ENCODE data around the gene NARS2.

The NARS2 gene

DNA sequence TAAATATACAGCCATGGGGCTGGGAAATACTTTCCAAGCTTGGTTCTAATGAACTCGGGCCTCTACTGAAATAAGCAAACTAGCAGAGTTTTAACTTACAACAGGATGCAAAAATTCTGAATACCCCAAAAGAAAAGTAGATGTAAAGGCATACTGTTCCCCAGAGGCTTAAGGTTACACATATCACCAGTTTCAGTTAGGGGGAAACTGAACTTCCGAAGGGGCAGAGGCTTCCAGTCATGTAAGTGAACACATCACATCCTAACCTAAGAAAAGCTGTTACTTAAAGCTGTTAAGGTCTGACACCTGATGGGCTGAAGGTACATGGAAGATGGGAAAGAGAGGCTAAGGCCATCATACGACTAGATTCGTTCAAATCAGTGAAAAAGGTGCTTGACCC is 159.3 kb downstream of the NARS2 start:
- no peak for DNase-seq (ENCODE audit: low spot score)

DNA sequence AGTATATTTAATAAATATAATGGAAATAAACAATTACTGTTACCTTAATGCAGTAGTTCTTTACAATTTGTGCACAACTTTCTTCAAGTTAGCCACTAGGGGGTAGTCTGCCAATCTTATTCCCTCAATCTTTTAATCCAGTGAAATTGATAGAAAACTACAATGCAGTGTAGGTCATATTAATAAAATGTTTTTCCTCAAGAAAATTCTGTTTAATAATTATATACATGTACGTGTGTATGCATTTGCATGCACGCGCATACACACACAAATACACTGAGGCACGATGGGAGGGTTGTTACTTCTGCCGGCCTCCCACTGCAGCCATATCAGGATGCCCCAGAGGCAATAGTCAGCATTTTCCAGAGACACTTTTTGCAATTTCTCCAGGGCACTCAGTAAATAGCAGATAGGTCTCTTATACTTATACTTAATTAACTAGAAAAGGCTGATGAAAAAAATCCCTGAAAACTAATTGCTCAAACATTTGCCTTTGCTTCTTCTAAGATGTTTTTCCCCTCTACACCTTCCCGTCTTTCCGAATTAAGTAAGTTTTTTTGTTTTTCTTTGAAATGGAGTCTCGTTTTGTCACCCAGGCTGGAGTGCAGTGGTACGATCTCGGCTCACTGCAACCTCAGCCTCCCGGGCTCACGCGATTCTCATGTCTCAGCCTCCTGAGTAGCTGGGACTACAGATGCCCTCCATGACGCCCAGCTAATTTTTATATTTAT is 160.2 kb downstream of the NARS2 start:
- no peak for DNase-seq (ENCODE audit: low spot score)

DNA sequence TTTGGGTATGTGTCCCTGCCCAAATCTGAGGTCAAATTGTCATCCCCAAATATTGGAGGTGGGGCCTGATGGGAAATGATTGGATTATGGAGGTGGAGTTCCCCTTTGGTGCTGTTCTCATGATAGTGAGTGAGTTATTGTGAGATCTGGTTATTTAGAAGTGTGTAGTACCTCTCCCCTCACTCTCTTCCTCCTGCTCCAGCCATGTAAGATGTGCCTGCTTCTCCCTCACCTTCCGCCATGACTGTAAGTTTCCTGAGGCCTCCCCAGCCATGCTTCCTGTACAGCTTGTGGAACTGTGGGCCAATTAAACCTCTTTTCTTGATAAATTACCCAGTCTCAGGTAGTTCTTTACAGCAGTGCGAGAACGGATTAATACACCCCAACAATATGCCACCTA is 166.0 kb downstream of the NARS2 start:
- no peak for DNase-seq (ENCODE audit: low spot score)

DNA sequence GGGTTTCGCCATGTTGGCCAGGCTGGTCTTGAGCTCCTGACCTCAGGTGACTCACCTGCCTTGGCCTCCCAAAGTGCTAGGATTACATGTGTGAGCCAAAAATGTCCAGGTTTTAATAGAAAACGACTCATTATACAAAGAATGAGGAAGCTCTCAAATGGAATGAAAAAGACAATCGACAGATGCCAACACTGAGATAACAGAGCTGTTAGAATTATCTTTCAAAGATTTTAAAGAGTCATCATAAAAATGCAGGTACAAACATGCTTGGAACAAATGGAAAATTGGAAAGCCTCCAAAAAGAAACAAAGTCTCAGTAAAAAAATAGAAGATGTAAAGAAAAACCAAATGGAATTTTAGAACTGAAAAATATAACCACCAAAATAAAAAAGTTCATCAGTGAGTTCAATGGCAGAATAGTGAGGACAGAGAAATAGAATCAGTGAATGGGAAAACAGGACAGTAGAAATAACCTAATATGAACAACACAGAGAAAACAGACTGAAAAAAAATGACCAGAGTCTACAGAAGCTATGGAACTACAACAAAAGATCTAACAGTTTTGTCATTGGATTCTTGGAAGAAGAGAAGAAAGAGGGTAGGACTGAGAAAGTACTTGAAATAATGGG is 168.0 kb downstream of the NARS2 start:
- no peak for DNase-seq (ENCODE audit: low spot score)

DNA sequence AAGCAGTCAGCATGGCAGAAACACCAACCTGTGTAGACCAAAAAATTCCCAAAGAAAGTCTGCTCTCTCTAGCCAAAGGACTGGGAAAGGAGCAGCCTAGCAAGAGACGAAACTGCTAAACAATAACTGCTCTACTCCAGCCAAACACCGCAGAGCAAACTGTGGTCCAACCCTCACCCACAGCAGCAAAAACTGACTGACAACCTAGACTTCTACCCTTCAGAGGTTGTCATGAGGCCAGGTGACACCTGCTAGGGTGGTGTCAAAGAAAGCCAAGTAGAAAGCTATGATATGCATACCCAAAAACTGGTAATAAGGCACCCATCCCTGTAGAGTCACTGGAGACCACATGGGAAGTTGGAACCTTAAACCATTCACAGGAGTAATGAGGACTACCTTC is 168.9 kb downstream of the NARS2 start:
- no peak for DNase-seq (ENCODE audit: low spot score)

DNA sequence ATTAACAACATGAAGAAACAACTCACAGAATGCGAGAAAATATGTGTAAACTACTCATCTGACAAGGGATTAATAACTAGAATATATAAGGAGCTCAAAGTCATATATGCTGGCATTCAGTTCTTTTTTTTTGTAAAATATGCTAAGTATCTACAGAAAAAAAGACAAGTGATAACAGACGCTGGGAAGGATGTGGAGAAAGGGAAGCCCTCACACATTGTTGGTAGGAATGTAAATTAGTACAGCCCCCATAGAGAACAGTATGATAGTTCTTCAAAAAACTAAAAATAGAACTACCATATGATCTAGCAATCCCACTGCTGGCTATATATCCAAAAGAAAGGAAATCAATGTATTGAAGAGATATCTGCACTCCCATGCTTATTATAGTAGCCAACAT is 170.9 kb downstream of the NARS2 start:
- no peak for DNase-seq (ENCODE audit: low spot score)

DNA sequence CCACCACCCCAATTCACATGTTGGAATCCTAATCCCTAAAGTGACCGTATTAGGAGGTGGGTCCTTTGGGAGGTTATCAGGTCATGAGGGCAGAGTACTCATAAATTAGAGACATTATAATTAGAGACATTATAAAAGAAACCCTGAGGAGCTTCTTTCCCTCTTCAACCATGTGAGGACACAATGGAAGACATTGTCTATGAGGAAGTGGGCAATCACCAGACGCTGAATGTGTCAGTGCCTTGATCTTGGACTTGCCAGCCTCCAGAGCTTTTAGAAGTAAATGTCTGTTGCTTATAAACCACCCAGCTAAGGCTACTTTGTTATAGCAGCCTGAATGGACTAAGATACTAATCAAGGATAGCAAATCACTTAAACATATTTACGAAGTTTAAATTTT is 171.8 kb downstream of the NARS2 start:
- DNase-seq (ENCODE audit: low spot score), result no peak

DNA sequence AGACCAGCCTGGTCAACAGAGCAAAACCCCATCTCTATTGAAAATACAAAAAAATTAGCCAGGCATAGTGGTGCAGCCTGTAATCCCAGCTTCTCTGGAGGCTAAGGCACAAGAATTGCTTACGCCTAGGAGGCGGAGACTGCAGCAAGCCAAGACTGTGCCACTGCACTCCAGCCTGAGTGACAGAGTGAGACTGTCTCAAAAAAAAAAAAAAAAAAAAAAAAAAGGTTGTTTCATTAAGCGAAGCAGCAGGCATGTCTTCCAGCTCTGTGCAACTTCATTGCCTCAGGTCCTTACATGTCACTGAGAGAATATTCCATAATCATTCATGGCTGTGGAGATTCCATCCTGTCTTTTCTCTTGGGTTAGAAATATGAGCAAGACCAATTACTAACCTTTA is 174.0 kb downstream of the NARS2 start:
- DNase-seq (ENCODE audit: low spot score), result no peak

DNA sequence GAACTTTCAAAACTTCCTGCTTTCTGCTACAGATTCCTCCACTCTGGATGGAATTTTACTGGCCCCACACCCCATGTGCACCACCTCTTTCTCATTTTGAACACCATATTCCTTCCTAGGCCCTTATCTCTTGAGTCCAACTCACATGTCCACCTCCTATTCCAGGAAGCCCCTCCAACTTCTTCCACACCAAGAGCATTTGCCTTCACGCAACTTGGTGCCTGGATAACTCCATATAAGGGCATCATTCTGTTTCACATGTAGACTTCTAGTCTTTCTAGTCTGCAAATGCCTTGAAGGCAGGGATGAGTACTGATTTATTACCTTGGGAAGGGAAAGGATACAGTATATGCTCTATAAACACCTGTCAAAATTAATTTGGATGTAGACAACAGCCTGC is 174.5 kb downstream of the NARS2 start:
- no peak for DNase-seq (ENCODE audit: low spot score)

DNA sequence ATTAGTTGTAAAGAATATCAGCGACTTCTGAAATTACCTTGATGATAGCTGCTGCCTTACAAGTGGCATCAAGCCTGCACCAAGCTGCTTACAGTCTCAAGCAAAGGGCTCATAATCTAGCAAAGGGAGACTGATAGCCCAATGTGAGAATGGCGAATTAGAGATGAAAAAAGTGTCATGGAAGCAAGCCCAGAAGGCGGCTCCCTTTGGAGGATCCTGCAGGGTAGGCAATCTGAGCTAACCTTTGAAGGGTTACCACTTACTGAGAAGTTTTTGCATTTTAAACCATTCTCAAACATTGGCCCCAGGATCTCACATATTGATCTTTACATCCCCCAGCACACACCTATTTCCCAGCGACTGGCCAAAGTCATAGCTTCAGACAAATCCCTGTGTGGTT is 175.5 kb downstream of the NARS2 start:
- no peak for DNase-seq (ENCODE audit: low spot score)

DNA sequence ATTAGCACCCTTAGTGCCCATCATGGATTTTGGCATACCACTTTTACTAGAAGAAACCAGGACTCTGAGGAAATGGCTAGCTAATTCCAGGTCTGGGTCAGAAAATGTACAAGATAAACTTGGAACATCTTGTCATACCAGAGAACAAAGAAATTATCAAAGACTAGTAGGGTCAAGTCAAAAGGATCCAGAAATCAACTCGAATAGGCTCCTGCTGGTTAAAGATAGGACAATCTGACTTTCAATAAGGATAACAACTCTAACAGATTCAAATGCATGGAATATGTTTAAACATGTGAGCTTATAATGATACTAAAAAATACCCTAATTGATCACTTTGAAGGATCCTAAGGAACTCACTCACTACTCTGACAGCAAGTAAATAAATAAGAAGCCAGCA is 175.9 kb downstream of the NARS2 start:
- no peak for DNase-seq (ENCODE audit: low spot score)

DNA sequence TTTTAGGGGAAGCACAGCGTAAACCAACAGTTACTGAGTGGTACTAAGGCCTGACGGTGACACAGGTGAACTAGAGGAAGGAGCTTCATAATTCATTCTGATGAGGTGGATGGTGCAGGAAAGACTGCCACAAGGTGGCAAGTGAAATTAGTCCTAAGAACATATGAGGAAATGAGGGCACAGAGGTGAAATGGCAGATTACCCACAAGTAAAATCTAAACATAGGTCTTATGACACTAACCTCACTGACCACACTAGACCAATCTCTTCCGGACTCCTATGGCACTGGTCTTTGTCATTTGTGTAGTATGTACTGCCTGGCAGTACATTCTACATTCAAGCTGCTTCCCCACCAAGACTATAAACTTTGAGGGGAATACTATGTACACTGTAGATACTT is 177.3 kb downstream of the NARS2 start:
- no peak for DNase-seq (ENCODE audit: low spot score)

DNA sequence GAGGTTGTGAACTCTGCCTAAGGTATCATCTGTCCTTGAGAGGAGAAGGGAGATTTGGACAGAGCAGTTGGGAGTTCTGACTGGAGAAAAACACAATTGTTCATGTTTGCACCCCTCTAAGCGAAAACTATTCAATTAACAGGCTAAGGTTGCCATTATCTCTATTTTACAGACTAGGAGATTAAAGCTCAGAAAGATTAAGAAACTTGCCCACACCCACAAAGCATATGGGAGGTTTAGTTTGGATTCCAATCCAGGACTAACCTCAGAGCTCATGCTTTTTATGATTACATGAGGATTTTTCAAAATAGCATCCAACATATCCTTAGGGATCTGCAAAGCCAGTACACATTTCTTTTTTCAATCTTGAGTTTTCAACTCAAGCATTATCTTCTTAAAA is 179.1 kb downstream of the NARS2 start:
- DNase-seq (ENCODE audit: low spot score), result no peak

DNA sequence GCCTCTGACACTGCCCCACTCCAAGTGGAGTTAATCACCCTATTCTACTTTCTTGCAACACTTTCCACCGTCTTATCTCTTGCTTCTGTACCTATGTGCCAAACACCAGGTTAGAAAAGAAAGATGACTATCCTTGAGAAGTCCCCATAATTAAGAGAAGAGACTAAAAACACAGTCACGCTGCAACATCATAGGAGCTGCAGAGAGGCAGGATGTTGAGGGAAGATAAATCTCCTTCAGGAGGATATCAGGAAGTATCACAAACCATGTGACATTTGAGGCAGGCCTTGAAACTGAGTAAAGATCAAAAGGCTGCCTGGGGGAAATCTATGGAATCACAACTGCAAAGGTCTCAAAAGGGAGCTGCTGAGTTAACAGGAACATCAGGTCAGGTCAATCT is 181.8 kb downstream of the NARS2 start:
- DNase-seq (ENCODE audit: low spot score), result no peak

DNA sequence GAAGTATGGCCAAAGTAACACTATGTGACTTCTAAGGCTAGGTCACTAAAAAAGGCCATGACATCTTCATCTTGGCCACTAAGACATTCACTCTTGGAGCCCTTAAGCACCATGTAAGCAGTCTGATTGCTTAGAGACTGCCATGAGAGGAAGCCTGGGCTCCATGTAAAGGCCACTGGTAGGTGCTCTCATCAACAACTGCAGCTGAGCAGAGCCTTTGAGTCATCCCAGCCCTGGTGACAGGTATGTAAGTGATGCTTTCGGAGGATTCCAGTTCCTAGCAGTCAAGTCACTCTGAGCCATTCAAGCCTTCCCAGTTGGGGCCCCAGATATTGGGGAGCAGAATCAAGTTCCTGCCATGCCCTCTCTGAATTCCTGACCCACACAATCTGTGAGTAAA is 183.2 kb downstream of the NARS2 start:
- DNase-seq (ENCODE audit: low spot score), result no peak

DNA sequence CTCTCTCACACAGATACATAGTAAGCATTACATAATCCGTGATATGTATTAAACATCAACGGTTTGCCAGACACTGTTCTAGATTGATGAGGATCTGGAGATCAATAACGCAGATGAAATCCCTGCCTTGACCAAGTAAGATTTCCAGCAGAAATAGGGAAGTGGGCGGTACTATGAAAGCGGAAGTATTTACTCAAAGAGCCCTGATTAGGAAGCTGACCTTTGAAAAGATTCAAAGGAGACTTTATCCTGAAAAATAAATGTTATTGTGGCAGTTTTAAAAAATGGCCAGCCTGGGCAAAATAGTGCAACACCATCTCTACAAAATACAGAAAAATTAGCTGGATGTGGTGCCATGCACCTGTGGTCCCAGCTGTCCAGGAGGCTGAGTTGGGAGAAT is 183.9 kb downstream of the NARS2 start:
- no peak for DNase-seq (ENCODE audit: low spot score)

DNA sequence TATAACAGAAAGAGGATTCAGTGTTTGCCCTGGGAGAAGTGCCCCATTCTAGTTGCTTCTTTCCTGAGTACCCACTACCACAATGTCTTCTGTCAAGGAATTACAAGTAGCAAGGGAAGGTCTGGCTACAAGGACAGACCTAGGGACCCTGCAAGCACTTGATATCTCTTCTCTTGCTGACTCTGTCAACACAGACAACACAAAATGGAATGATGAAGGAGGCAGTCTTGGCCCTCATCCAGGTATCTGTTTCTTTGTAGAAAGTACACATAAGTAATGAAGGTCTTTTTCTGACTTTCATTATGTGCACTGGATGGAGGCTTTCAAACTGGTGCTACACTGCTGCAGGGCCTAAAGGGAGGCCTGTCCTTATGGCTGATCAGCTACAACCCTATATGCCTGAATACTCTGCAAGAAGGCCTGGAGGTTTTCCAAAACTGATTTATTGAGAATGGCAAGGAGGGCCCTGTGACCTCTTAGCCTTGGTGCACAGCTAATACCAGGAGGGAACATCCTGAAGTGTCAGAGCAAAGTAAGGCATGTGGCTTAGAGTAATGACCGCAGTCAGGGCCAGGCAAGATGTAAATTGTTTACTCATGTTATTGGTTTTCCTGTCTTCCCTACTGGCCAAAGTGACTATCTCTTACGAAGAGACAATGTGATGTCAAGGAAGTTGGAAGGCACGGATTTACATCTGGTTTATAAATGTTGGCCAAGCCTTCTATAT is 188.3 kb downstream of the NARS2 start:
- DNase-seq (ENCODE audit: low spot score), result no peak

Data from D341Med (cell line).